ENCODE measurements around the gene IFIT3. TPM values are rescaled to one million over a fixed set of nuclear protein-coding genes. Genes with fewer than 3 reads are reported as not detected.
A peak's percentile ranks its signal among the peaks of the same experiment; 100 is the strongest.

IFIT3 gene
- total and polyA plus RNA-seq, 2 donors = 31.5 to 33.4 TPM

- H3K27me3 ChIP-seq (ENCODE audit: control insufficient read depth in 2 of 2, insufficient read depth in 1 of 2, low read length in 1 of 2) = no peaks in the 10 kb centered on the region
- peak overlapping the region; percentile 88 to 93 for H3K27ac ChIP-seq (ENCODE audit: low read depth in 1 of 2, low read length in 1 of 2)
- peak overlapping the region; percentile 57 to 62 for H3K4me3 ChIP-seq (ENCODE audit: low read length in 2 of 2)
- WGBS = under 1% methylated on average over 2 of the region's 2 CpGs
- no peaks in the 10 kb centered on the region for H3K9me3 ChIP-seq (ENCODE audit: control insufficient read depth in 2 of 2, insufficient read depth in 1 of 2, low read length in 1 of 2)
- DNase-seq (ENCODE audit: low read depth in 6 of 9, low spot score in 9 of 9) = peak in 6 of 9 donors; percentile 6 to 62 (median 30)
- H3K4me1 ChIP-seq (ENCODE audit: control insufficient read depth in 2 of 2, insufficient read depth in 2 of 2, low read length in 2 of 2) = peaks cover 9 to 11% of the 10 kb centered on the region in 2 donors
- peaks cover 4 to 5% of the 10 kb centered on the region in 2 donors for H3K36me3 ChIP-seq (ENCODE audit: control insufficient read depth in 2 of 2, insufficient read depth in 2 of 2, low read length in 1 of 2)
These were observed 26.6 kb upstream of the IFIT3 start for GRCh38 chr10:89301232-89301631.

- Histone ChIP-seq H3K27me3 (ENCODE audit: control insufficient read depth in 2 of 2, insufficient read depth in 1 of 2, low read length in 1 of 2) (no peaks in the 10 kb centered on the region), H3K4me3 (ENCODE audit: low read length in 2 of 2) (peak within 1 kb of the TSS; percentile 57 to 62), H3K9me3 (ENCODE audit: control insufficient read depth in 2 of 2, insufficient read depth in 1 of 2, low read length in 1 of 2) (no peaks in the 10 kb centered on the region), H3K36me3 (ENCODE audit: control insufficient read depth in 2 of 2, insufficient read depth in 2 of 2, low read length in 1 of 2) (peaks cover 10% of the 10 kb centered on the region in 2 donors), H3K27ac (ENCODE audit: low read depth in 1 of 2, low read length in 1 of 2) (peak within 1 kb of the TSS; percentile 88 to 93), H3K4me1 (ENCODE audit: control insufficient read depth in 2 of 2, insufficient read depth in 2 of 2, low read length in 2 of 2) (peaks cover 8 to 11% of the 10 kb centered on the region in 2 donors)
- peak; percentile 38 to 84 (median 56) for DNase-seq (ENCODE audit: low read depth in 6 of 9, low spot score in 9 of 9)
- WGBS = 2% methylated on average over 10 of the region's 10 CpGs
These were observed 25.9 kb upstream of the IFIT3 start, which contains the start of gene IFIT2 for GRCh38 chr10:89301721-89302445. Gene IFIT2, plus strand, starts transcription at chr10:89302046. Its CDS starts 78 bp downstream, at chr10:89302124.

GRCh38 chr10:89302625-89303024 lies 25.2 kb upstream of the IFIT3 start:
- WGBS = 7% methylated on average over 3 of the region's 3 CpGs
- peaks cover 8 to 11% of the 10 kb centered on the region in 2 donors for H3K4me1 ChIP-seq (ENCODE audit: control insufficient read depth in 2 of 2, insufficient read depth in 2 of 2, low read length in 2 of 2)
- H3K9me3 ChIP-seq (ENCODE audit: control insufficient read depth in 2 of 2, insufficient read depth in 1 of 2, low read length in 1 of 2) = no peaks in the 10 kb centered on the region
- H3K27me3 ChIP-seq (ENCODE audit: control insufficient read depth in 2 of 2, insufficient read depth in 1 of 2, low read length in 1 of 2) = no peaks in the 10 kb centered on the region
- H3K36me3 ChIP-seq (ENCODE audit: control insufficient read depth in 2 of 2, insufficient read depth in 2 of 2, low read length in 1 of 2) = peaks cover 13 to 14% of the 10 kb centered on the region in 2 donors
- peak overlapping the region; percentile 42 to 93 for H3K27ac ChIP-seq (ENCODE audit: low read depth in 1 of 2, low read length in 1 of 2)
- H3K4me3 ChIP-seq (ENCODE audit: low read length in 2 of 2) = peak overlapping the region; percentile 57 to 62
- peak in 1 of 9 donors; percentile 11 for DNase-seq (ENCODE audit: low read depth in 6 of 9, low spot score in 9 of 9)

GRCh38 chr10:89303161-89303560 lies 24.6 kb upstream of the IFIT3 start:
- no peak for DNase-seq (ENCODE audit: low read depth in 6 of 9, low spot score in 9 of 9)
- WGBS = 75% methylated on average over 2 of the region's 2 CpGs
- Histone ChIP-seq H3K36me3 (ENCODE audit: control insufficient read depth in 2 of 2, insufficient read depth in 2 of 2, low read length in 1 of 2) (peaks cover 13 to 14% of the 10 kb centered on the region in 2 donors), H3K4me1 (ENCODE audit: control insufficient read depth in 2 of 2, insufficient read depth in 2 of 2, low read length in 2 of 2) (peaks cover 8 to 11% of the 10 kb centered on the region in 2 donors), H3K27me3 (ENCODE audit: control insufficient read depth in 2 of 2, insufficient read depth in 1 of 2, low read length in 1 of 2) (no peaks in the 10 kb centered on the region), H3K27ac (ENCODE audit: low read depth in 1 of 2, low read length in 1 of 2) (no peak overlapping the region), H3K9me3 (ENCODE audit: control insufficient read depth in 2 of 2, insufficient read depth in 1 of 2, low read length in 1 of 2) (no peaks in the 10 kb centered on the region), H3K4me3 (ENCODE audit: low read length in 2 of 2) (peak overlapping the region in 1 of 2 donors; percentile 19)

- Histone ChIP-seq H3K27ac (ENCODE audit: low read depth in 1 of 2, low read length in 1 of 2) (no peak overlapping the region), H3K27me3 (ENCODE audit: control insufficient read depth in 2 of 2, insufficient read depth in 1 of 2, low read length in 1 of 2) (no peaks in the 10 kb centered on the region), H3K4me1 (ENCODE audit: control insufficient read depth in 2 of 2, insufficient read depth in 2 of 2, low read length in 2 of 2) (peaks cover 8 to 11% of the 10 kb centered on the region in 2 donors), H3K4me3 (ENCODE audit: low read length in 2 of 2) (no peak overlapping the region), H3K36me3 (ENCODE audit: control insufficient read depth in 2 of 2, insufficient read depth in 2 of 2, low read length in 1 of 2) (peaks cover 13 to 14% of the 10 kb centered on the region in 2 donors), H3K9me3 (ENCODE audit: control insufficient read depth in 2 of 2, insufficient read depth in 1 of 2, low read length in 1 of 2) (no peaks in the 10 kb centered on the region)
- DNase-seq (ENCODE audit: low read depth in 6 of 9, low spot score in 9 of 9) = no peak
- WGBS = 95% methylated on average over 4 of the region's 4 CpGs
These were observed 23.8 kb upstream of the IFIT3 start for GRCh38 chr10:89304026-89304425.

GRCh38 chr10:89304446-89304845 lies 23.4 kb upstream of the IFIT3 start:
- H3K4me3 ChIP-seq (ENCODE audit: low read length in 2 of 2) = no peak overlapping the region
- H3K27ac ChIP-seq (ENCODE audit: low read depth in 1 of 2, low read length in 1 of 2) = no peak overlapping the region
- H3K4me1 ChIP-seq (ENCODE audit: control insufficient read depth in 2 of 2, insufficient read depth in 2 of 2, low read length in 2 of 2) = peaks cover 8 to 11% of the 10 kb centered on the region in 2 donors
- WGBS = 97% methylated on average over 2 of the region's 2 CpGs
- peaks cover 13 to 14% of the 10 kb centered on the region in 2 donors for H3K36me3 ChIP-seq (ENCODE audit: control insufficient read depth in 2 of 2, insufficient read depth in 2 of 2, low read length in 1 of 2)
- DNase-seq (ENCODE audit: low read depth in 6 of 9, low spot score in 9 of 9) = no peak
- no peaks in the 10 kb centered on the region for H3K9me3 ChIP-seq (ENCODE audit: control insufficient read depth in 2 of 2, insufficient read depth in 1 of 2, low read length in 1 of 2)
- no peaks in the 10 kb centered on the region for H3K27me3 ChIP-seq (ENCODE audit: control insufficient read depth in 2 of 2, insufficient read depth in 1 of 2, low read length in 1 of 2)

- Histone ChIP-seq H3K4me3 (ENCODE audit: low read length in 2 of 2) (no peak overlapping the region), H3K4me1 (ENCODE audit: control insufficient read depth in 2 of 2, insufficient read depth in 2 of 2, low read length in 2 of 2) (peaks cover 8 to 11% of the 10 kb centered on the region in 2 donors), H3K9me3 (ENCODE audit: control insufficient read depth in 2 of 2, insufficient read depth in 1 of 2, low read length in 1 of 2) (no peaks in the 10 kb centered on the region), H3K36me3 (ENCODE audit: control insufficient read depth in 2 of 2, insufficient read depth in 2 of 2, low read length in 1 of 2) (peaks cover 13 to 14% of the 10 kb centered on the region in 2 donors), H3K27ac (ENCODE audit: low read depth in 1 of 2, low read length in 1 of 2) (no peak overlapping the region), H3K27me3 (ENCODE audit: control insufficient read depth in 2 of 2, insufficient read depth in 1 of 2, low read length in 1 of 2) (no peaks in the 10 kb centered on the region)
- no peak for DNase-seq (ENCODE audit: low read depth in 6 of 9, low spot score in 9 of 9)
These were observed 22.9 kb upstream of the IFIT3 start for GRCh38 chr10:89304925-89305324.

- WGBS = 96% methylated on average over 9 of the region's 9 CpGs
- DNase-seq (ENCODE audit: low read depth in 6 of 9, low spot score in 9 of 9) = no peak
- H3K27me3 ChIP-seq (ENCODE audit: control insufficient read depth in 2 of 2, insufficient read depth in 1 of 2, low read length in 1 of 2) = no peaks in the 10 kb centered on the region
These were observed 21.9 kb upstream of the IFIT3 start for GRCh38 chr10:89305766-89306433.

More at GRCh38 chr10:89305766-89306433, 21.9 kb upstream of the IFIT3 start:
- Histone ChIP-seq H3K36me3 (ENCODE audit: control insufficient read depth in 2 of 2, insufficient read depth in 2 of 2, low read length in 1 of 2) (peaks cover 13 to 14% of the 10 kb centered on the region in 2 donors), H3K4me1 (ENCODE audit: control insufficient read depth in 2 of 2, insufficient read depth in 2 of 2, low read length in 2 of 2) (peaks cover 8 to 11% of the 10 kb centered on the region in 2 donors), H3K4me3 (ENCODE audit: low read length in 2 of 2) (no peak overlapping the region), H3K9me3 (ENCODE audit: control insufficient read depth in 2 of 2, insufficient read depth in 1 of 2, low read length in 1 of 2) (no peaks in the 10 kb centered on the region), H3K27ac (ENCODE audit: low read depth in 1 of 2, low read length in 1 of 2) (no peak overlapping the region)

All from thymus (tissue), 11 donors.